ENCODE data around the gene BRI3. TPM values are rescaled to one million over a fixed set of nuclear protein-coding genes. Genes with fewer than 3 reads are reported as not detected.

Gene BRI3
- total and polyA plus RNA-seq, 11 donors: 51.0 to 274 (median 229) TPM

GRCh38 chr7:98323597-98324322 is 42.3 kb downstream of the BRI3 start:
- ATAC-seq (no peak), DNase-seq (no peak)
- H3K36me3 ChIP-seq: no peaks in the 10 kb centered on the region
- H3K27ac ChIP-seq: peak overlapping the region in 2 of 12 donors; percentile 11 to 15
- peak overlapping the region in 2 of 12 donors; percentile 5 to 17 for H3K4me3 ChIP-seq
- TF ChIP-seq POLR2A (IDR thresholded peaks at IDR 0.05) (no peak), CTCF (IDR thresholded peaks at IDR 0.05) (no peak)
- H3K27me3 ChIP-seq: peaks cover 0 to 7% (median 0%) of the 10 kb centered on the region in 9 donors
- H3K9me3 ChIP-seq: no peaks in the 10 kb centered on the region
- 61 to 66% (median 64%) methylated on average over 28 of the region's 28 CpGs for WGBS, 4 donors
- intact Hi-C loops (cut with DNase I): no loop called here
- H3K4me1 ChIP-seq: peaks cover 0 to 7% (median 0%) of the 10 kb centered on the region in 12 donors

GRCh38 chr7:98324782-98325181 is 43.3 kb downstream of the BRI3 start:
- no peak overlapping the region for H3K27ac ChIP-seq
- peaks cover 0 to 11% (median 1%) of the 10 kb centered on the region in 12 donors for H3K4me1 ChIP-seq
- no peak overlapping the region for H3K4me3 ChIP-seq
- intact Hi-C loops (cut with DNase I): loop anchor here in 1 of 10 donors (5.0 kb wide), 1 partner anchor 43 kb away; no protein-coding TSS in a partner anchor
- ATAC-seq (no peak), DNase-seq (no peak)
- WGBS, 4 donors: 93 to 96% (median 95%) methylated on average over 6 of the region's 6 CpGs
- TF ChIP-seq POLR2A (IDR thresholded peaks at IDR 0.05) (no peak), CTCF (IDR thresholded peaks at IDR 0.05) (no peak)
- no peaks in the 10 kb centered on the region for H3K36me3 ChIP-seq
- H3K27me3 ChIP-seq: peaks cover 0 to 7% (median 0%) of the 10 kb centered on the region in 9 donors
- H3K9me3 ChIP-seq: no peaks in the 10 kb centered on the region

GRCh38 chr7:98329100-98329790 is 47.8 kb downstream of the BRI3 start:
- Histone ChIP-seq H3K36me3 (no peaks in the 10 kb centered on the region), H3K27me3 (no peaks in the 10 kb centered on the region), H3K4me3 (peak overlapping the region in 1 of 12 donors; percentile 22), H3K9me3 (peaks cover 0 to 7% (median 0%) of the 10 kb centered on the region in 12 donors), H3K27ac (peak overlapping the region; percentile 51 to 88 (median 80)), H3K4me1 (peaks cover 0 to 15% (median 0%) of the 10 kb centered on the region in 12 donors)
- ATAC-seq (peak; percentile 72 to 94 (median 85)), DNase-seq (peak in 4 of 5 donors; percentile 45 to 60 (median 46))
- intact Hi-C loops (cut with DNase I): loop anchor here in 2 of 10 donors (2.0 to 5.0 kb wide), 2 partner anchors 38 kb away; no protein-coding TSS in a partner anchor
- TF ChIP-seq CTCF (IDR thresholded peaks at IDR 0.05) (no peak), POLR2A (IDR thresholded peaks at IDR 0.05) (no peak)
- 36 to 48% (median 42%) methylated on average over 14 of the region's 14 CpGs for WGBS, 4 donors

Data from heart left ventricle (tissue), 16 donors.